Mesothelial cell of epicardium (in vitro differentiated cells): ENCODE measurements around the gene TERB1. TPM values are rescaled to one million over a fixed set of nuclear protein-coding genes. Genes with fewer than 3 reads are reported as not detected.

Source experiments
- DNase-seq, 2 experiments: peaks; one replicate each; pipeline ENCODE4 v3.0.0; 2021; ENCODE audit warnings: low spot score in 2 of 2; ENCODE audit not compliant: unreplicated experiment in 2 of 2
- H3K27ac Mint-ChIP-seq: 2 replicates; pipeline ENCODE4 v1.8.0; 2021; ENCODE audit warnings: mixed read lengths
- H3K27me3 Mint-ChIP-seq: 2 replicates; pipeline ENCODE4 v1.8.0; 2021; ENCODE audit warnings: low read depth, mixed read lengths
- H3K36me3 Mint-ChIP-seq: 2 replicates; pipeline ENCODE4 v1.8.0; 2021; ENCODE audit warnings: mixed read lengths
- H3K4me1 Mint-ChIP-seq: 2 replicates; pipeline ENCODE4 v1.8.0; 2021; ENCODE audit warnings: mixed read lengths
- H3K4me3 Mint-ChIP-seq: 2 replicates; pipeline ENCODE4 v1.8.0; 2021; ENCODE audit warnings: mild to moderate bottlenecking, moderate library complexity, mixed read lengths
- H3K9me3 Mint-ChIP-seq: 2 replicates; pipeline ENCODE4 v1.8.0; 2021; ENCODE audit warnings: mixed read lengths
- total RNA-seq: library from RNA; stranded (reverse); gene quantifications from 3 replicates; pipeline ENCODE4 v1.2.1, GENCODE V29; 2021
- TF ChIP-seq, protein P1 (sequence below): fragments of 200-600 bp; sonication (generic); IDR thresholded peaks from one replicate; pipeline ENCODE4 v1.5.0; 2021; ENCODE audit warnings: antibody characterized with exemption; ENCODE audit not compliant: unreplicated experiment

Gene TERB1
- total RNA-seq, 1 donor from 2014 or later, result 0.49 TPM

DNA sequence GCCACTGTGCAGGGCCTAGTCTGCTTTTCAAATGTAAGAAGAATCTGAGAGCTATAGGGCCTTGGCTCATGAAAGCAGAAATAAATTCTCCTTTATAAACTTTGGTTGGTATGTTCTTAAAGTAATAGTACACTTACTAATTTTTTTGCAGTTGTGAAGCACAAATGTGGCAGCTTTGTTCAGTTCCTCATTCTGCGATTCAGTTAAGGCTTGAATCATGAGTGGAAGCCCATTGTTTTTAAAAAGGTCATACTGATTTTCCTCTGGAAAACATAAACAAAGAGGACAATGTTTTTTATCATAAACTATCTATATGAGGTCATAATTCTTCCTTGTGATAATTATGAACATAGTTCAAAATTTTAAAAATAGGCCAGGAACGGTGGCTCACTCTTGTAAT is 26.4 kb downstream of the TERB1 start:
- no peaks in the 10 kb centered on the region for H3K36me3 Mint-ChIP-seq
- H3K27me3 Mint-ChIP-seq, result no peaks in the 10 kb centered on the region
- peaks cover 8% of the 10 kb centered on the region for H3K4me1 Mint-ChIP-seq
- no peak overlapping the region for H3K4me3 Mint-ChIP-seq
- TF ChIP-seq, protein P1, sequence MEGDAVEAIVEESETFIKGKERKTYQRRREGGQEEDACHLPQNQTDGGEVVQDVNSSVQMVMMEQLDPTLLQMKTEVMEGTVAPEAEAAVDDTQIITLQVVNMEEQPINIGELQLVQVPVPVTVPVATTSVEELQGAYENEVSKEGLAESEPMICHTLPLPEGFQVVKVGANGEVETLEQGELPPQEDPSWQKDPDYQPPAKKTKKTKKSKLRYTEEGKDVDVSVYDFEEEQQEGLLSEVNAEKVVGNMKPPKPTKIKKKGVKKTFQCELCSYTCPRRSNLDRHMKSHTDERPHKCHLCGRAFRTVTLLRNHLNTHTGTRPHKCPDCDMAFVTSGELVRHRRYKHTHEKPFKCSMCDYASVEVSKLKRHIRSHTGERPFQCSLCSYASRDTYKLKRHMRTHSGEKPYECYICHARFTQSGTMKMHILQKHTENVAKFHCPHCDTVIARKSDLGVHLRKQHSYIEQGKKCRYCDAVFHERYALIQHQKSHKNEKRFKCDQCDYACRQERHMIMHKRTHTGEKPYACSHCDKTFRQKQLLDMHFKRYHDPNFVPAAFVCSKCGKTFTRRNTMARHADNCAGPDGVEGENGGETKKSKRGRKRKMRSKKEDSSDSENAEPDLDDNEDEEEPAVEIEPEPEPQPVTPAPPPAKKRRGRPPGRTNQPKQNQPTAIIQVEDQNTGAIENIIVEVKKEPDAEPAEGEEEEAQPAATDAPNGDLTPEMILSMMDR, result no peak
- H3K27ac Mint-ChIP-seq, result no peak overlapping the region
- H3K9me3 Mint-ChIP-seq, result no peaks in the 10 kb centered on the region
- no peak for DNase-seq

DNA sequence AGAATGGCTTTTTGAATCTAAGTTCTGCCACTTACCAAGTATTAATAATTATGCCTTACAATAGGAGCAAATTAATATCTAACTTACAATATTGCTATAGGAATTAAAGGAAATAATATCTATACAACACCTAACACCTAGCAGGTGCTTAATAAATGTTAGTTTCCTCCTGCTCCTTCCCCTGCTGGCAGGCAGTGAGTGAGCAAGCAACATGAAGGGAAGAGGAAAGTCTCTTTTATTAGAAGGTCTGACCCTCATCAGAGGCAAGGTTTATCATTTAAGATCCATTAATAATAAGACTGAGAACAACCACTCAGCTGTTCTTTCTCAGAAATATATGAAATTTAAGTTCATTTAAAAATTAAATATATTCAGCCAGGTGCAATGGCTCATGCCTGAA is 43.3 kb downstream of the TERB1 start:
- Mint-ChIP-seq H3K4me1 (no peaks in the 10 kb centered on the region), H3K9me3 (no peaks in the 10 kb centered on the region), H3K4me3 (no peak overlapping the region), H3K27me3 (peaks cover 14% of the 10 kb centered on the region), H3K27ac (no peak overlapping the region), H3K36me3 (no peaks in the 10 kb centered on the region)
- DNase-seq, result no peak
- TF ChIP-seq, protein P1, result no peak

DNA sequence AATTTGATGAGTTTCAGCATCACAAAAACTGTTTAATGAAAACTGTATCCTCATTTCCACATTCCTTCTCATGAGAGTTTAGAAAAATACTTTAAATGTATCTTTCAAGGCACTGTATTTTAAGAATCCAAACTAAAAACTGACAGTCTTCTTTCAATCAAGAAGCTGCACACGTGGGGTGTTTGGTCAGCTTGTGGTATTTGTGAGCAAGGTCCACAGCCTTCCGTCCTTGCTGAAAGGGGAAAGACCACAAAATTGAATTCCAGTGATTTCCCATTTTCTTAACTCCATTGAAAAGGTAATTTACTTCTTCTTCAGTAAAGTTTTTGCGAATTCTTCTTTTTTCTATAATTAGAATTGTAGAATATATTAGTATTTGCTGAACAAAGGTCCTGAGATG is 46.6 kb downstream of the TERB1 start:
- no peak for DNase-seq
- Mint-ChIP-seq H3K36me3 (no peaks in the 10 kb centered on the region), H3K27ac (no peak overlapping the region), H3K27me3 (peaks cover 22% of the 10 kb centered on the region), H3K9me3 (no peaks in the 10 kb centered on the region), H3K4me1 (peaks cover 13% of the 10 kb centered on the region), H3K4me3 (no peak overlapping the region)
- TF ChIP-seq, protein P1, result no peak

DNA sequence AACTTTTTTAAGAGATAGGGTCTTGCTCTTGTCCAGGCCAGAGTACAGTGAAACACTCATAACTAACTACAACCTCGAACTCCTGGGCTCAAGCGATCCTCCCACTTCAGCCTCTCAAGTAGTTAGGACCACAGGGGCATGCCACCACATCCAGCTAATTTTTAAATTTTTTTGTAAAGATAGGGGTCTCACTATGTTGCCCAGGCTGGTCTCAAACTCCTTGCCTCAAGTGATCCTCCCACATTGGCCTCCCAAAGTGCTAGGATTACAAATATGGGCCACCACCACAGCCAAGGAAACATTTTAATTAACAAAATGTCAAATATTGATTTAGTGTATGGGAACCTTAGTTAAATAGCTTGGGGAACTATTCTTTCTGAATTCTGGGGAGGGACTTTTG is 47.2 kb downstream of the TERB1 start:
- no peak for DNase-seq
- TF ChIP-seq, protein P1, result no peak
- H3K9me3 Mint-ChIP-seq, result no peaks in the 10 kb centered on the region
- H3K27ac Mint-ChIP-seq, result no peak overlapping the region
- H3K36me3 Mint-ChIP-seq, result no peaks in the 10 kb centered on the region
- H3K27me3 Mint-ChIP-seq, result peaks cover 22% of the 10 kb centered on the region
- H3K4me3 Mint-ChIP-seq, result no peak overlapping the region
- H3K4me1 Mint-ChIP-seq, result peaks cover 19% of the 10 kb centered on the region

DNA sequence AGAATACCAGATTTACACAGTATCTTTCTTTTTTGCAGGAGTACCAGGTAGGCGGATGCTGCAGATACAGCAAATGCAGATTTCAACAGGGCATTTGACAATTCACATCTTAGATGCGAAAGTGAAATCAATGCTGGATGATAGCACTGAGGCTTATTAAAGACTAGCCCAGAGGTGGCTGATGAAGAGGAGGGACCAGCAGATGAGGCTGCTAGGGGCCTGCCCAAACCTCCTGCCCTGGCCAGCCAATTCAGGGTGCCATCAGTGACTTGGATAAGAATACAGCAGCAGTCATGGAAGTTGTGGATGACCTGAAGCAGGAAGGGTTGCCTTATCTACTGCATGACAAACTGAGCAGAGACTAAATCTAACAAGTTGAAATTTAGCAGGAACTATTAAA is 48.4 kb downstream of the TERB1 start:
- Mint-ChIP-seq H3K4me1 (peaks cover 23% of the 10 kb centered on the region), H3K4me3 (no peak overlapping the region), H3K27me3 (peaks cover 20% of the 10 kb centered on the region), H3K36me3 (no peaks in the 10 kb centered on the region), H3K27ac (no peak overlapping the region), H3K9me3 (no peaks in the 10 kb centered on the region)
- no peak for DNase-seq
- TF ChIP-seq, protein P1, result no peak

DNA sequence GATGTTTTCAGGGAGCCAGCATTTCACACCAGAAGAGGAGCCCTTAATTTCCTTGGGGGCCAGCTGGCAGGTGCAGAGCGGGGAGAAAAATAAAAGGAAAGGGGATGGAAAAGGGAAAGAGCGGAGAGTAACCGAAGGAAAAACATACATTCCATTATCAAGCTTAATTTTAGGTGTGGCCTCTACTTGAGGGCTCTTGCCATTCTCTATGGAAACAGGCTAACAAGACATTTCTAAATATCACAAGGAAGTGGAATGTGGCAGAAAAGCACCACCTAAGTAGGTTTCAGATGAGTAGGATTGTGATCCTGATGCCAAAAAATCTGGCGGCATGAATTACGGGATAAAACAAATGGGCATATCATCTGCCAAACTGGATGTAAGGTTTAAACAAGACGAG is 49.0 kb downstream of the TERB1 start:
- Mint-ChIP-seq H3K27me3 (peaks cover 20% of the 10 kb centered on the region), H3K4me3 (peak overlapping the region; percentile 64), H3K4me1 (peaks cover 23% of the 10 kb centered on the region), H3K36me3 (no peaks in the 10 kb centered on the region), H3K27ac (peak overlapping the region; percentile 82), H3K9me3 (no peaks in the 10 kb centered on the region)
- DNase-seq, result no peak
- TF ChIP-seq, protein P1, result no peak
